ENCODE results near the gene NXPH1.

The NXPH1 gene

GRCh38 chr7:8433477-8434289, at the start of gene NXPH1:
TSS of gene NXPH1 (plus strand) at chr7:8433609.
- in situ Hi-C loops (cut with MboI; ENCODE audit: low pct_unique_long_range_greater_than_20kb, low sequenced_read_pairs) = no loop called here

DNA sequence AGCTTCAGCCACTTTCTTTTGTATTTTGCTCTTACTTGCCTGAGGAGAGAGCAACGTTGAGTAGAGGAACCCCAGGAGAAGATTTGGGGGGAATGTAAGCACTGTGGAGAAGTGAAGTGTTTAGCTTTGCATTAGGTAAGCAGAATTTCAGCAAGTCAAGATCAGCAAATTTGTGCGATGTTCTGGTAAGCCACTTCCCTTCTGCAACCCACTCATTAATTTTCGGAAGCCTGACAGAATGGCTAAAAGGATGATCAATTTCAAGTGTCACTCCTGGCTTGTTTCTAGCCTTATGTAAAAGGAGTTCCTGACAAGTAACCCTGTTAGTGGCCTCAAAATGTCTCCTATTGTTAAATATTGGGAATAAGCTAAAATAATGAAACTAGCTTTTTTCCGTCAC, 48.5 kb upstream of the NXPH1 start:
- DNase-seq = no peak
- in situ Hi-C loops (cut with MboI; ENCODE audit: low pct_unique_long_range_greater_than_20kb, low sequenced_read_pairs) = no loop called here

More at GRCh38 chr7:8433477-8434289, at the start of gene NXPH1:
- DNase-seq = peak; percentile 28

DNA sequence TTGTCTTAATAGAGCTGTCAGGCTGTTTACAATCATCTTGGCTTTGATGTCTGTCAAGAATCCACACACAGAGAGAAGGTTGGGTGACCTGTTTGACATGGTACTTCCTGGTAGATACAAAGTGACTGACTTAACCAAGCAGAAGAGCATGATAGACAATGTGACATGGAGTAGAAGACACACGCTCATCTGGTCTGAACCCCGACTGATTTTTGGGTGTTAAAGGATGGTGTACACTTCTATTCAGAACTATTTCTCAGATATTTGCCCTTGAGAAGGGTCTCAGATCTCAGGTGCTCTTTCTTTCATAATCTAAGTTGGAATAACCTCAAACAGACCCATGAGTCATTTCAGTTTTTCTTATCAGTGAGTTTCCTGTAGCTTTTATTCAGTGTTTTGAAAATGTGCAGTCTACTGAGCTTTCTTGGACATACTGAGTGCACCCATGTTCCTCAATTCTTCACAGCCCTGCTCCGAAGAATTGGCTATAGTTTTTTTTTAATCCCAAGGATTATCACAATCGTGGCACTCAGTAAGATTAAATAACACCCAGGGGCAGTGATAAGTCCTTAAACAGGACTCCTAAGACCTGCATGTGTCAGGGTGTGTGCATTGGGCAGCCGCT, 46.4 kb upstream of the NXPH1 start:
- in situ Hi-C loops (cut with MboI; ENCODE audit: low pct_unique_long_range_greater_than_20kb, low sequenced_read_pairs) = no loop called here
- no peak for DNase-seq

DNA sequence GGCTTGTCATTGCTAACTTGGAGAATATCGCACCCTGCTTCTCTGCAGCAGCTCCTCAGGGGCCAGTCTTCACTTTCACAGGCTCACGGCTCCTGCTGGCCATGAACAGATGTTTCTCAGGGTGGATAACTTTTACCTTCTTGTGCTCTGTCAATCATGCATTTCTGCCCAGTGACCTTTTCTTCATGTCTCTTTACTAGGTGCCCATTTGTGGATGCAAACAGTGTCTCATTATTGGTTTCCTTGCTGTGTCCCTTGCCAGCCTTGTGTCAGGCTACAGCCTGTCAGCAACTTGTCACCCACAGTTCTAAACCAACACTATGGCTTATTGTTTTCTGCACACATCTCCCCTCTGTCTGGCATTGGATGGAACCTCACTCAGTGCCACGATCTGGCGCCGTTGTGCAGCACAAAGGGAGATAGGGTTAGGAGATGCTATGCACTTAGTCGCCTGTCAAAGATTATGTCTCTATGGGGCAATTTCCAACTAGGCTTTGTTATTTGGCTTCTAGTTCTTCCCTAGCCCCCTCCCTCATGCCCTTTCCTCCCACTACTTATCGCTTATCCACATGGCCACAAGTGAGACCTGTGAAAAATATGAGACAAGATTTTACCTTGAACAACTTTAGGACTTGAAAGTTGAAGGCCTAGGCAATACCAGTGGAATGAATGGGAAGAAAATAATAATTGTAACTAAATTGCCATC, 45.7 kb upstream of the NXPH1 start:
- DNase-seq = no peak
- in situ Hi-C loops (cut with MboI; ENCODE audit: low pct_unique_long_range_greater_than_20kb, low sequenced_read_pairs) = no loop called here

DNA sequence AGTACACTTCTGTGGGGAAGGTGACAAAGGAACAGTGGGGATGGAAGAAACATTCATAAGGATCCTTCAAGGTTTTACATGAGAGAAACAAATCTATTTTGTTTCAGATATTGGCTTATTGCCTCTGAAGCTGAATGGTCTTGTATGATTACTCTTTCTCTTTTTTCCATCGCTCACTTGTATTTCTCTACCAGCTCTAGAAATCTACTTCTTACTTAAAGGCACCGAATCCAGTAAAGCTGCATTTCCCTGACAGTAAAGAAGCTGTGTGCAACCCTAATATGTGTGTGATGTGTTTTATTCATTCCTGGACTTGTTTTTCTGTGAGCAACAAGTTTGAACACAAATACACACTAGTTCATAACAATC, 45.2 kb upstream of the NXPH1 start:
- in situ Hi-C loops (cut with MboI; ENCODE audit: low pct_unique_long_range_greater_than_20kb, low sequenced_read_pairs) = no loop called here
- no peak for DNase-seq

DNA sequence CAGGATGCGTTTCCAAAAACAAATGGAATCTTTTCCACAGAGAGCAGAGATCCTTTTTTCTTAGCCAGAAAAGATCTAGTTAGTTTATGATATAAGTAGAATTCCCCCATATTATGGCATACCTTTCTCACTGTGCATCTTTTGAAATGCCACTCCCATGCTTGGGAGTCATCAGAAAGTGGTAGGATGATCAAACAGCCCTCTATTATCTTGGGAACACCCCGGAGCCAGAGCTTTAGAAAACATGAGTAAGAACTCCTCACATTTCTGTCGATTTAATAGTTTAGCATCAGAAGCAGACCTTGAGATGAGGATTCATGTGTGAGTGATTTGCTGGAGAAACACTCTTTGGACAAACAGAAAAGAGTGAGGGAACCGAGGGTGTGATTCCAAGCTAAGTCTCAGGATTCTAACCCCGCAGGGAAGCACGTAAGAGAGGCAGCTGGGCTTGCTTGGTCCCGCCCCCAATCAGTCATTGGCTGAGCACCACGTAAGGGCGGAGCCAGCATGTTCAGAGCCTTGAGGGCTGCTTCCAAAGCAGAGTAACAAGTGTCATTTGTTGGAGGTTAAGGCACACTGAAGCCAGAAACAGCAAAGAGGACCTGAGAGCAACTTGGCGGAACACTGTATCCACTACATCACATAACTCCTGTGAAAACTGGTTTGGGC, 43.7 kb upstream of the NXPH1 start:
- DNase-seq = no peak
- in situ Hi-C loops (cut with MboI; ENCODE audit: low pct_unique_long_range_greater_than_20kb, low sequenced_read_pairs) = no loop called here

- in situ Hi-C loops (cut with MboI; ENCODE audit: low pct_unique_long_range_greater_than_20kb, low sequenced_read_pairs) = no loop called here
- DNase-seq = no peak
Measured at GRCh38 chr7:8390262-8390626, 43.2 kb upstream of the NXPH1 start.

- no peak for DNase-seq
- in situ Hi-C loops (cut with MboI; ENCODE audit: low pct_unique_long_range_greater_than_20kb, low sequenced_read_pairs) = no loop called here
Measured at GRCh38 chr7:8391353-8392062, 41.9 kb upstream of the NXPH1 start.

- no peak for DNase-seq
- in situ Hi-C loops (cut with MboI; ENCODE audit: low pct_unique_long_range_greater_than_20kb, low sequenced_read_pairs) = no loop called here
Measured at GRCh38 chr7:8396294-8396693, 37.1 kb upstream of the NXPH1 start.

GRCh38 chr7:8408871-8409270, 24.5 kb upstream of the NXPH1 start:
- in situ Hi-C loops (cut with MboI; ENCODE audit: low pct_unique_long_range_greater_than_20kb, low sequenced_read_pairs) = no loop called here
- DNase-seq = no peak

DNA sequence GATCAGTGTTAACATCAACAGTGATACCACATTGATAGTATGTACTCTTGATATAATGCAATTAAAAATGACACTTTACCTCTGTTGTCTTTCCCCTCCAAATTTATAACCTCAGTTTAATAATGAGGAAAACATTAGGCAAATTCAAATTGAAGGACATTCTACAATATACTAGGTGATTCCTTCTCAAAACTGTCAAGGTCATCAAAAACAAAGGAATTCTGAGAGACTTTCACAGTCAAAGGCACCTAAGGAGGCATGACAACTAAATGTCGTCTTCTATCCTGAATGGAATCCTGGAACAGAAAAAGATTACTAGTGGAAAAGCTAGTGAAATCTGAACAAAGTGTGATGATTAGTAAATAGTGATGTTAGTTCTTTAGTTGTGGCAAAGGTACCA, 22.3 kb upstream of the NXPH1 start:
- no peak for DNase-seq
- in situ Hi-C loops (cut with MboI; ENCODE audit: low pct_unique_long_range_greater_than_20kb, low sequenced_read_pairs) = no loop called here

GRCh38 chr7:8413600-8413999, 19.8 kb upstream of the NXPH1 start:
- in situ Hi-C loops (cut with MboI; ENCODE audit: low pct_unique_long_range_greater_than_20kb, low sequenced_read_pairs) = no loop called here
- no peak for DNase-seq

DNA sequence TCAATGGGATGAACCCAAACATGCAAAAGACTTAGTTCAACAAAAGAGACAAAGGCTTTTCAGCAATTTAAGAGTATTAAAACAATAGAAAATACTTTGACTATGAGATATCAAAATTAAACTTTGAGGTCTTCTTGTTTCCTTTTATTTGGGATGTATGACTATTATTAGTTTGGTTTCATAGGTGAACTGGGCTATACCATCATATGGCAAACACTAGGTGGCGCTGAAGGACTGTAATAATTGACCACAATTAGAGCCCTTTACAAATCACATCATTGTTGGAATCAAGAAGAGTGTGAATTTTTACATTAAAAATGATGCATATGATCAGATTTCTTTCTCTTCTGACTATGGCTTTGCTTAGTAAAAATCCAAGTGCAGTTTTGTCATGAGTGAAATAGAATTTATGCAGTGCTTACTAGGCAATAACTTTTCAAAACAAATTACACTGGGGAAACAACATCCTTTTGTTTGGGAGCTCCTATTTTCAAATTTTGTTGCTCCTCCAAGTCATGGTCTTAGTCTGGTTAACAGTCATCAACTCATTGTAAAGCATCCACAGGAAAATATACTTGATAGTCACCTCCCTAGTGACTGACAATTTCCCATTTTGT, 14.7 kb upstream of the NXPH1 start:
- DNase-seq = peak; percentile 52
- in situ Hi-C loops (cut with MboI; ENCODE audit: low pct_unique_long_range_greater_than_20kb, low sequenced_read_pairs) = no loop called here

DNA sequence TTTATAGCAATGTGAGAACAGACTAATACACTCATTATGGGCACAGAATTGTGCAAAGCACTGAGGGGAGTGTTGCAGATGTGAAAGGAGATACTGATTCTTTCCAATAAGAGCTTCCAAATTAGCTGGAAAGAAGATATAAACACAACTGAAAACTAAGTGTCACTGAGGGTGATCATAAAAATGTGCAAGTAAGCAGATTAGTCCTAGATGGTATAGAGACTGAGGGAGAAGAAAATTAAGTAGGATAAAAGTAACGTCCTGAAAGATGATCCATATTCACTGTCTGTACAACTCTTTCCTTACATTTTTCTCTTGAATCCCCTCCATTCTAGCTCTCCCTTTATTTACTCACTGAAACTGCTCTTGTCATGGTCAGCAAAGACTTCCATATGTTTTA, 11.2 kb upstream of the NXPH1 start:
- no peak for DNase-seq
- in situ Hi-C loops (cut with MboI; ENCODE audit: low pct_unique_long_range_greater_than_20kb, low sequenced_read_pairs) = no loop called here

DNA sequence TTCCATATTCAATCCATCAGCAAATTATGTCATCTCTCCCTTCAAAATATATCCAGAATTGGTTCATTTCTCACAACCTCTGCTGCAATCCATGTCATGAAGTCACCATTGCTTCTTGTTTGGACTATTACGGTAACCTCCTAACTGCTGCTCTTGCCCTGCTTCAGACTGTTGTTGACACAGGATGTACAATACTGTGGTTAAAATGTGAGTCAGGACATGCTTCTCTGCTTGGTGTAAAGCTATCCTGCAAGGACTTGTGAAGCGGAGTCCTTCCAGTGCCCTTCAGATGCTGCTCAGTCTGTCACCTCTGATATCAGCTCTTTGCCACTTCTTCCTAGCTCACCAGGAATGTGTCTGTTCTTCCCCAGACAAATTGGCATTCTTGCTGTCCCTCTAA, 10.4 kb upstream of the NXPH1 start:
- in situ Hi-C loops (cut with MboI; ENCODE audit: low pct_unique_long_range_greater_than_20kb, low sequenced_read_pairs) = no loop called here
- no peak for DNase-seq

- in situ Hi-C loops (cut with MboI; ENCODE audit: low pct_unique_long_range_greater_than_20kb, low sequenced_read_pairs) = no loop called here
- DNase-seq = no peak
Measured at GRCh38 chr7:8425223-8425622, 8.2 kb upstream of the NXPH1 start.

DNA sequence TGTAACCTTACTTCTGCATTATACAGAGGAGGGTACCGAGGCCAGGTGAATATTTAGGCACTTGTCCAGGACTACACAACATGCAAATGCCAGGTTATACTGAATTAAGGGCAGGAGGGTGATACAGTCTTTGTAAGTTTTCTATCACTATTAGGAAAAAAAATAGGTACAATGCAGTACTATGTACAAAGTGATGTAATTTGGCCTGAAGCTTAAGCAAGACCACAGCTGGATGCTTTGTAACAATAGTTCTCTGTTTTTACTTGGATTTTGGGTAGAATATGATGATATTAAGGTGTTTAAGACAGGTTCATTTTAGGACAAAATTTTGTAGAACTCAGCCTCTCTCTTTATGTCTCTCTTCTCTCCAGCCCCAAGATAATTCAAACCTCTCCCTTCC, 2.8 kb upstream of the NXPH1 start:
- in situ Hi-C loops (cut with MboI; ENCODE audit: low pct_unique_long_range_greater_than_20kb, low sequenced_read_pairs) = no loop called here
- DNase-seq = no peak

DNA sequence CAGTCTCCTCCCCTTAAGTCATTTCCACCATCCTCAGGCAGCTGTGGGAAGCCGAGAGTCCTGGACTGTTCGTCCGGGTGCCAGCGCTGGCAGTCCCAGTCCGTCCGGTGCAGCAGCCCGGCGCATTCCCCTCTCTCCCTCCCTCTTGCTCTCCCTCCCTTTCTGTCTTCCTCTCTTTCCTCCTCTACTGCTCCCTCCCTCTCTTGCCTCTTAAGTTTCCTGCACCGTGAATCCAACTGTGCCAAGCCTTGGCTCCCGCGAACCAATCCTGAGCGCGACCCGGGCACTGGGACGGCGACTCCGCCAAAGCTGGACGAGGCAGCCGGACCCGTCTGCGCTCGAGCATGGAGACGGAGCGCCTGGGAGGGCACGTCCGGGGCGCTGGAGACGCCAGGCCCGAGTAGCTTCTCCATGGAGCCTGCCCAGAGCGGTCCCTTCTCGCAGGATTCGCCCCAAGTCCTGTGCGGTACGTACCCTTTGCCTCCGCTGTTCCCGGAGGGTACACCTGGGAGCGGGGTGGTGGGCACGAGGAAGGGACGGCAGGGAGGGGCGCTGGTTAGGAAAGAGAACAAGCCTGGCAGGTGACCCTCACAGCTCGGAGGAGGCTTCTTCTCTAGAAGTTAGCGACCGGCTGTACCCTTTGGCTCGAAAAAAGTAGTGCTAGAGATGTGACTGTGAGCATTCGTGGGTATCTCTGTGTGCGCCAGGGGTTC, 1.0 kb downstream of the NXPH1 start:
- in situ Hi-C loops (cut with MboI; ENCODE audit: low pct_unique_long_range_greater_than_20kb, low sequenced_read_pairs) = no loop called here
- no peak for DNase-seq

All from KBM-7 (cell line).